Stimulated activated CD4-positive, alpha-beta T cell treated with anti-CD3 and anti-CD28 coated beads, Interleukin-4, amount 100 ng/mL, for 1 hour (primary cell): ENCODE measurements around the gene ANO6.
A peak's percentile ranks its signal among the peaks of the same experiment; 100 is the strongest.
"Not testable (repeated sequence)": the region's sequence is repeated elsewhere in the genome, so short reads cannot be mapped to it uniquely, and the experiment has no call there.

Experiments
- DNase-seq: peaks from one replicate; pipeline ENCODE4 v3.0.0-alpha.2; 2020

ANO6 gene, protein sequence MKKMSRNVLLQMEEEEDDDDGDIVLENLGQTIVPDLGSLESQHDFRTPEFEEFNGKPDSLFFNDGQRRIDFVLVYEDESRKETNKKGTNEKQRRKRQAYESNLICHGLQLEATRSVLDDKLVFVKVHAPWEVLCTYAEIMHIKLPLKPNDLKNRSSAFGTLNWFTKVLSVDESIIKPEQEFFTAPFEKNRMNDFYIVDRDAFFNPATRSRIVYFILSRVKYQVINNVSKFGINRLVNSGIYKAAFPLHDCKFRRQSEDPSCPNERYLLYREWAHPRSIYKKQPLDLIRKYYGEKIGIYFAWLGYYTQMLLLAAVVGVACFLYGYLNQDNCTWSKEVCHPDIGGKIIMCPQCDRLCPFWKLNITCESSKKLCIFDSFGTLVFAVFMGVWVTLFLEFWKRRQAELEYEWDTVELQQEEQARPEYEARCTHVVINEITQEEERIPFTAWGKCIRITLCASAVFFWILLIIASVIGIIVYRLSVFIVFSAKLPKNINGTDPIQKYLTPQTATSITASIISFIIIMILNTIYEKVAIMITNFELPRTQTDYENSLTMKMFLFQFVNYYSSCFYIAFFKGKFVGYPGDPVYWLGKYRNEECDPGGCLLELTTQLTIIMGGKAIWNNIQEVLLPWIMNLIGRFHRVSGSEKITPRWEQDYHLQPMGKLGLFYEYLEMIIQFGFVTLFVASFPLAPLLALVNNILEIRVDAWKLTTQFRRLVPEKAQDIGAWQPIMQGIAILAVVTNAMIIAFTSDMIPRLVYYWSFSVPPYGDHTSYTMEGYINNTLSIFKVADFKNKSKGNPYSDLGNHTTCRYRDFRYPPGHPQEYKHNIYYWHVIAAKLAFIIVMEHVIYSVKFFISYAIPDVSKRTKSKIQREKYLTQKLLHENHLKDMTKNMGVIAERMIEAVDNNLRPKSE

DNA sequence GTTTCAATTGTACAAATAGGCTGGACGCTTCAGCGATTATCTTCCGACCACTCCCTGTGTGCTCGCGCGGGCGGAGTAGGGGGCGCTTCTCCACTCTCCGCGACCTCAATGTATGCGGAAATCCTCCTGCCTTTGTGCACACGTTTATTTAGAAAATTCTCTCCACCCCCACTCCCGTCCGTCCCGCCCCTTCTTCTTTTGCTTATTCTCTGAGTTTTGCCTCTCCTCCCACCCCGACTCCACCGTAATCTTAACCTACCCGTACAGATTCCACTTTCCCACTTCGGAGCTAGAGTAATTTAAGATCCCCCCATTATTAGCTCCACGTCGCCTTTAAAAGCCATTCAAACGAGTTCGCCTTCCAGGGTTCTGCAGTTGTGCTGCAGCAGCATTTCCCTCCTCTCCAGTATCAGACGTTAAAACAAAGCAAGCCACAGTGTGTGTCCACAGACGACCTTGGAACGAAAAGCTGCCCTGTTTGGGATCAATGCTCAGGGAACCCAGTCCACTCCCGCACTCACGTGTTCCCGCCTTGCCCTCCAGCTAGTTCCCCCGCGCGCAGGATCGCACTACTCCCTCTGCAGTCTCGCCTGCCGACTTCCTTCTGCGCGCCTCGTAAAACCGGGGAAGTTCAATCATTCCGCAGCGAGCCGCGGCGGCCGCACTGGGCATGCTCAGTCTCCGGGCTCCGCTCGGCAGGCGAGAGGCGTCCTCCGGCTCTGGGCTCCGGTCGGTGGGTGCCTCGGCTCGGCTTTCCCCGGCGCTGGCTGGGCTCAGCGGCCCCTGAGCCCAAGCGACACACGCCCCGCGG, at the start of gene ANO6:
Gene ANO6 (plus strand): TSS at position 677 of the 811 bp plus-strand sequence. CDS start 227 bp downstream, outside the sequence.
- DNase-seq = peak; percentile 84

DNA sequence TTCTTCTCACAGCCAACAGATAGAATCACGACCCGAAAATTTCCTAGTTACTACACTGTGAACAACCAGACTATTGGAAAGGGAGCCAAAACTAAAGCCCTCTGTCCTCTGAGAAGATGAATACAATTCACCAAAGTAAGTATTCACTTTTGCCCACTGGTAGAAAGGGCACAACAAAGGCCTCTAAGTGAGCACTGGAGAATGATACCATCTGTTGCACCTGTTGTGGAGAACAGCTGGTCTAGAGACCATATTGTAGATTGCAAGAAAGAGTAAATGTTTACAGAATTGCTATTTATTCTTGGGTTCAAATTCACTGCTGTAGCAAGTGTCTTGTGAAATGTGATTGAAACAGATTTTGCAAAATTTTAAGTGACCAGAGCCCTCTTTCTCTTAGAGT, 46.9 kb upstream of the ANO6 start:
- no peak for DNase-seq

DNA sequence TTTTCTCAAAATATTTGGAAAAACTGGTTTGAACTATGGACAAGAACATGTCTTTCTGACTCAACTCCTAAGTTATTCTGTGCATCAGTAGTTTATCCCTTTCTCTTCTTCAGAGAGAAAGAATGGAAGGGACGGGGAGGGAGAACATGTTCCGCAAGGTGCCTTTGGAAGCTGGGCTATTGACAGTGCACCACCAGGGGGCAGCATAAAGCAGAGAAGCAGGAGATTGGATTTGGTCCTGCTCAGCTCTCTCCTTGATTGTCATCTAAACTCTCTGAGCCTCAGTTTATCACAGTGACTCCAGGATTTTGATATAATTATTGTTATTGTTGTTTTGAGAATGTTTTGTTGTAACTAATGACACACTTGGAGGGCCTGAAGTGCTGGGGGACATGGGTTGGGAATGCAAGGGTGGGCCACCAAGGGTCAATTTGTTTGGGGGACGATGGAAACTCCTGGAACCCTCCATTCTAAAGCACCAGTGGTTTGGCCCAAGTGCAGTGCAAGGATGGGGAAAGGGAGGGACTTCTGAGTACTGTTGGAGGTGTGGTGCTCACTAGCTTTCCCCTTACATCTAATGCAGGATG, 45.3 kb upstream of the ANO6 start:
- DNase-seq = peak; percentile 84

DNA sequence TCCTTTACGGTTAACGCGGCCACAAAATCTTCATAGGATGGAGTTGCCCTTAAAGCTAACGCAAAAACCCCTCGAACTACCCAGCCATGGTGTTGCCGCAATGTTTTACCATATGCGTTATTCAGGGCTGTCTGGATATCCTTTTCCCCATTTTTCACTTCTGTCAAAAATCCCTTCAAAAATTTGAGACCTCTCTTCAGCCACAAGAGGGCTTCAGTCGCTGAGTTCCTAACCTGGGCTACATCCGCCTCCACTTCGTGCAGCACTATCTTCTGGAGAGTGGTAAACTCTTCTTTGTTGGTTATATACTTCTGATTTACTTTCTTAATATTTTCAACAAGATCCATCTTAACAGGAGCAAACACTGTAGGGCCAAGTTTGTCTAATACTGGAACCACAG, 42.6 kb upstream of the ANO6 start:
- DNase-seq = not testable (repeated sequence)

DNA sequence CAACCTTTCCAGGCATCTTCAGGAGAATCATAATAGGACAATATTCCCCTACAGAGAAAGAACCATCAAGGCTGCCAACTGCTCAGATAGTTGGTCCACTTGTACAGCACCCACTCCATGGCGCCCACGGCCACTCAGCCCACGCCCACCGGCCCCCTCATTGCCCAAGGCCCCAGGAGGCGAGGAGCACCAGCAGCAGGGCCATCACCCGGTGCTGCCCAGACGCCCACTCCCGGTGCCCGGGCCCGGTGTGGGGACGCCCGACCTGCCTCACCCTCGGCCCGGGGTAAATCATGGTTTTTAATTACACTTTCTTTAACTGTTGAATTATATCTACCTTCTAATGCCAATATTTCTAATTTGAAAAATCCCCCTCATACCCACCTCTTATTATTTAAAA, 41.3 kb upstream of the ANO6 start:
- no peak for DNase-seq

DNA sequence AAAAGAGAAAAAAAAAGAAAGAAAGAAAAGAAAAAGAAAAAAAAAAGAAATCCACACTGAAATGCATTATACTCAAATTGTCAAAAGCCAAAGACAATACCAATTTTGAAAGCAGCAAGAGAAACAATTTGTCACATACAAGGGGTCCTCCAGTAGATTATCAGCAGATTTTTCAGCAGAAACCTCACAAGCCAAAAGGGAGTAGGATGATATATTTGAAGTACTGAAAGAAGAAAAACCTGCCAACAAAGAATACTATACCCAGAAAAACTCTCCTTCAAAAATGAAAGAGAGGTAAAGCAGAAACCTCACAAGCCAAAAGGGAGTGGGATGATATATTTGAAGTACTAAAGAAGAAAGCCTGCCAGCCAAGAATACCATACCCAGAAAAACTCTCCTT, 37.1 kb upstream of the ANO6 start:
- no peak for DNase-seq

DNA sequence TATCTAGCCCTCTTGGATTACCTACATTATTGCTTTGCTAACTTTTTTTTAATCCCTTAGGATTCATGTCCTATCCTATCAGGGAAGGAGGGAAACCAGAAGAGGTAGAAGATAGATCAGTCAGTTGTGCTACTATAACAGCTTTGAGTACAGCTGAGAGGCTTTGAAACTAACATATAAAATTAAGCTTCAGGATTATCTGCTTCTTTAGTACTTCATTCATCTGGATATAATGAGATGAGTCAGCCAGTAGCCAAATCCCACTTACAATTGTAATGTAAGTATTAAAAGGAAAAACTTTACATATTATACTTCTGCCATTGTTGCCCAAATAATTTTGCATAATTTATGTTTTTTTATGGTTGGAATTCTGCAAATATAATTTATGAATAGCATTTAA, 33.4 kb upstream of the ANO6 start:
- no peak for DNase-seq

DNA sequence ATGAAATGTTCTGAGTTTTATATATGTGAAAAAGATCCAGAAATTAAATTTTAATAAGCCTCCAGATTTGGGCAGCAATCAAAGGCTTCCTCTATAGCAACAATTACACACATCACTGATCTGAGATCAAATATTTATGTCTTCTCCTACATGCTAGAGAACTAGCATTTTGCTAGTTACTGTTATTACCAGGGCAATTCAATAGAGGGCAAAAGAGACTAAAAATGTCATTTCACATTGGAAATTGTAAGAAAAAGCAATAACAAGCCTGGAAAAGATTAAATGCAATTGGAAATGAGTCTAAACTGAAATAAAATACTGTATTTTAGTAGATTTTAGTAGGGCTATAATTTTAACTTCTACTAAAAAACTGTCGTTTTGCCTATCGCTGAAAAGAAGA, 32.6 kb upstream of the ANO6 start:
- DNase-seq = no peak

DNA sequence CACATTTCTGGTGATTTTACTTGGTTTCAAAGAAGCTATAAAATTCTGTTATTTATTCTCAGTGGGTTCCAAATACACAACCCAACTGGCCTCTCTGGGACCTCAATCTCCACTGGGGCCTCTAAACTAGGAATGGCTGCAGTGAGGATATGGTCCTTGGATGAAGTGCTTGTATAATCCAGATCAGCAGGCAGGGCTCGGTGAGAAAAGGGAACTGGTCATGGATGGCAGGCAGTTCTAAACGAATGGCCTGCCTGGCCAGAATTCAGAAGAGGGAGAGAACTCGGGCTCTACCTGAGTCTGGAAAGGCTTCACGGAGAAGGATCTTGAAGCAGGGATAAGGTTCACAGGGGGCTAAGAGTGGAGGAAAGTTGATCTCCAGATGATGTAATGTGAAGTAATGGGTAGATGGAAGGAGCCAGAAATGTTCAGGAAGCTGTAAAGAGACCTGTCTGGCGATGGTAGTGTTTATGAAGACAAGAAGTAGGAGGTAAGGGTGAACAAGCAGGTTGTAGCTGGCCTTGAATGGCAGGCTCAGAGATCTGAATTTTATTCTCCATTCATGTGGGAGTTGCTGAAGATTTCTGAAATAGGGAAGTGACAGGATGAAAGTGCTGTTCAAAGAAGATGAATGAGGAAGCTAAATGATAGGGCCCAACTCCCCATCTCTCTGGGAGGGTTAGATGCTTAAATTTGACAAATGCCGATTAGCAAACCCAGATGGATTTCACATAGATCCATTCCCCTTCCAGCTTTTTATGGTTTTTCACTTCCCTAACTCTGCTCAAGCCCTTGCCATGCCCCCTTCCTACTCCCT, 31.5 kb upstream of the ANO6 start:
- DNase-seq = no peak

DNA sequence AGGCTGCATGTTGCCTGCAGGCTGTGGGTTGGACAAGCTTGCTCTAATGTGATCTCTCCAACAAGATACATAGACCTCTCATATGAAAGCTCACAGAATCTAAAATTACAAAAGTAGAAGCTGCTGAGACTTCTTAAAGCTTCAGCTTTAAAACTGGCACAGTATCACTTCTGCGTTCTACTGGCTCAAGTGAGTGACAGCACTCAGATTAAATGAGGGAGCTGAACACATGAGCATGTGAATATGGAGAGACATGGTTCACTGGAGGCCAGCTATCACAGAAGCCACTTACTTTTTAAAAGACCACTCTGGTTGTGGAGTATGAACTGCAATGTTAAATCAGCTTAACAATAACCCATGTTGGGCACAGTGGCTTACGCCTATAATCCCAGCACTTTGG, 29.1 kb upstream of the ANO6 start:
- DNase-seq = no peak

DNA sequence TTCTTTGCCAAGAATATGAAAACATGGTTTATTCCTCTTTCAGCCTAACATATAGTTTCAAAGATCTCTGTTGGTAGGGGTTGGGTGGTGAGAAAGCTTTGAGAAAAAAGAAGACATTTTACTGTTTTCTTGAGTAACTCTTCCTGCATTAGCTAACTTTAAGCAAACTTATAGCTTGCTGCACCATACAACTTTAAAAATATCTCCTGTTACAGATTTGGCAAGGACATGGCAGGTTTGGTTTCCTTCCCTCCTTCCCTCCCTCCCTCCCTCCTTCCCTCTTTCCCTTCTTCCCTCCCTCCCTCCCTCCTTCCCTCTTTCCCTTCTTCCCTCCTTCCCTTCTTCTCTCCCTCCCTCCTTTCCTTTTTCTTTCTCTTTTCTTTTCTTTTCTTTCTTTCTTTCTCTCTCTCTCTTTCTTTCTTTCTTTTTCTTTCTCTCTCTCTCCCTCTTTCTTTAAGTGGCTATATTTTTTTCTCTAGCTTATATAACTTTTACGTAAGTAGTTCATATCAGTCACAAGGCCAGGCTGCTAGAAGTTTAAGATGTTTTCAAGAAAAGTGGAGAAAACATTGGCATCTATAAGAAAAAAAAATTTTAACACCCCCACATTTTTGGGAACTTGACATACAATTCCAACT, 26.0 kb upstream of the ANO6 start:
- no peak for DNase-seq

DNA sequence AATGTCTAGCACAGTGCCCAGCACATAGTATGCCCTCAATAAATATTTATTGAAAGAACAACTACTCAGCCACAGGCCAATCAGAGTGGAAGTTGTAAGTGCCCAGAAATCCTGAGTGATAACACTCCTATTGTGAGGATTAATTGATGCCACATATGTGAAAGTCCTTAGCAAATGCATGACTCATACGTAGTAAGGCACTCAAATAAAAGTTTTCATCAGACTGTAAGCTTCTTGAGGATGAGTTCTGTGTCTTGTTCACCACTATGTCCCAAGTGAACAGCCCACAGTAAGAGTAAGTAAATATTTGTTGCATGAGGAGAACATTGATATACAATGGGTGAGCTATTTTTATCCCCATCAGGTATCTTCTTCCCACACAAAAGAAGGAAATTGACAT, 24.7 kb upstream of the ANO6 start:
- no peak for DNase-seq

DNA sequence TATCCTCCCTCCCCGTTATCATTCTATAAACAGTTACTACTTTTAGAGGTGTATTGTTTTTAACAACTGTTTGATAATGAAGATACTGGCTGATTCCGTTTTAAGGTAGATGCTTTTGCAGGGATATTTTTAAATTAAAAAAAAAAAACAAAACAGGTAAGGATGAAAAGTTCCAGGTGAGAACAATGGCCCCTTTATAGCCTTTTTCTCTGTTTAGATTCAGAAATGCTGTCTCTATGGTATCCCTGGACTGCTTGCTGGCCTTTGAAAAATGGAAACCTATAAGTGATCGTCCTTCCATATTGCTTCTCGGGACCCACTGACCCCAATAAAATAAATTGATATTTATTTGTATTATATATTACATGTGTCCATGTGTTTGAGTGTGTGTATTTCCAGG, 23.2 kb upstream of the ANO6 start:
- DNase-seq = no peak

DNA sequence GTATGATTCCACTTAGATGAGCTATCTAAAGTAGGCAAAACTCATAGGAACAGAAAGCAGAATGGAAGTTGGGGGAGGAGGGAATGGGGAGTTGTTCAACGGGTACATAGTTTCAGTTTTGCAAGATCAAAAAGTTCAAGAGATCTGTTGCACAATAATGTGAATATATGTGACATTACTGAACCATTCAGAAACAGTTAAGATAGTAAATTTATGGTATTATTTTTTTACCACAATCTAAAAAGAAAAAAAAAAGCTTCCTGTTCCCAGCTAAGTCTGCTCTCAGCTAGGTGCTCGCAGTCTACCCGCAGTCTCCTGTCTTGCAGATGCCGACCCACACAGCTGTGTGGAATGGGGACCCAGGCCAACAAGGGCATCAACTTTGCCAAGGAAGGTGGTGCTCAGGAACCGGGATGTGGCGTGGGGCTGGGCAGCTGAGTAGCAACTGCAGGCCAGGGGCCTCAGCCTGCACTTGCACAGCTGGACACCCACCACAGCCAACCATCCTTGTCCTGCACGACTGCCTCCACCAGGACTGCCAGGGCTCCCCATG, 15.3 kb upstream of the ANO6 start:
- no peak for DNase-seq

DNA sequence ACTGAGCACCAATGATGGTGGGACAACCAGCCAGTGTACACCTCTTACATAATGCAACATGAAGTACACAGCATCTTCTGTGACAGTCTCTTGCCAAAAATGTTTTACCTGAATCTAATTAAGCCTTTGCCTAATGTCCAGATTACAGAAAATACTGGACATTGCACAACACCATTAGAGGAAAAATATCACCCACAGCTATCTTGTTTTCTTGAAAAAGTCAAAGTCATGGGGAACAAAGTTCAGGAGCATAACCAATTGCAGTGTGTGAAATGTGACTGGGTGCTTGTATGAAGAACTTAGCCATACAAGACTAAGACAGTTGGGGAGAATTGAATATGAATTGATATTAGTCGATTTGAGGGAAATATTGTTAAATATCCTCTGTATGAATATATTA, 12.1 kb upstream of the ANO6 start:
- no peak for DNase-seq

DNA sequence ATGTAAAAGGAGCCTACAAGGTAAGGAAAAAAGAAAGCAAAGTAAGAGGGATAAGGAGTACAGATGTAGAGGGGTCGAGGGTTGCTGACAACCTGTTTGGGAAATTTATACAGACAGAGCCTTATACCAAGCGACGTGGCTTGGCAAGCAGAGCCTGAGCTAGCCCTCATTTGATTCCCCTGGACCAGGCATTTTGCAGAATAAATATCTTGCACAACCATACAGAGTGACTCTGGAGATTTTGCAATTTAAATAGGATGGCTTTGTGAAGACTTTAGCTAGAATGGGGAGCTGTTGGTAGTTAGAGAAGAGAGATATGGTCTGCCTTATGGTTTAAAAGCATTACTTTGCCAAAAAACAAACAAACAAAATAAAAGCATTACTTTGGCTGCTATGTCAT, 11.1 kb upstream of the ANO6 start:
- DNase-seq = no peak

DNA sequence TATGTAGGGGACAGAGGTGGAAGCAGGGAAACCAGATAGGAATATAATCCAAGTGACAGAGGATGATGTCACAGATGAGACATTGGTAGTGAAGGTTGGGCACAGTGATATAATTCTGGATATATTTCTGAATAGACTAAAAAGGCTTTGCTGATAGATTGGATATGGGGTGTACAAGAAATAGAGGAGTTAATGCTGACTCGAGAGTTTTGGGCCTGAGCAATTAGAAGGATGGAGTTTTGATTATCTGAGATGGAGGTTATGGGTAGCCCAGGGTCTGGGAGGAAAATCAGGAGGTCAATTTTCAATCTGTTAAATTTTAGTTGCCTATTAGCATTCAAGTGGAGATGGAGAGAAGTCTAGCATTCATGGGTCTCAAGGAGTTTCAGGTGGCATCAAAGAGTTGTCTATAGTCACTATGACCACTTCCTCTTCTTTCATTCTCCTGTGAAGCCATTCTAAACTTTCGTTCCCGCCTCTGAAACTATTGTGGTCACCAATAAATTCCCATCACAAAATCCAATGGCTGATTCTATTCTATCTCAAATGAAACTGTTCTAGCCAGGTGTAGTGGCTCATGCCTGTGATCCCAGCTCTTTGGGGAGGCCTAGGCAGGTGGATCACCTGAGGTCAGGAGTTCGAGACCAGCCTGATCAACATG, 10.6 kb upstream of the ANO6 start:
- no peak for DNase-seq

DNA sequence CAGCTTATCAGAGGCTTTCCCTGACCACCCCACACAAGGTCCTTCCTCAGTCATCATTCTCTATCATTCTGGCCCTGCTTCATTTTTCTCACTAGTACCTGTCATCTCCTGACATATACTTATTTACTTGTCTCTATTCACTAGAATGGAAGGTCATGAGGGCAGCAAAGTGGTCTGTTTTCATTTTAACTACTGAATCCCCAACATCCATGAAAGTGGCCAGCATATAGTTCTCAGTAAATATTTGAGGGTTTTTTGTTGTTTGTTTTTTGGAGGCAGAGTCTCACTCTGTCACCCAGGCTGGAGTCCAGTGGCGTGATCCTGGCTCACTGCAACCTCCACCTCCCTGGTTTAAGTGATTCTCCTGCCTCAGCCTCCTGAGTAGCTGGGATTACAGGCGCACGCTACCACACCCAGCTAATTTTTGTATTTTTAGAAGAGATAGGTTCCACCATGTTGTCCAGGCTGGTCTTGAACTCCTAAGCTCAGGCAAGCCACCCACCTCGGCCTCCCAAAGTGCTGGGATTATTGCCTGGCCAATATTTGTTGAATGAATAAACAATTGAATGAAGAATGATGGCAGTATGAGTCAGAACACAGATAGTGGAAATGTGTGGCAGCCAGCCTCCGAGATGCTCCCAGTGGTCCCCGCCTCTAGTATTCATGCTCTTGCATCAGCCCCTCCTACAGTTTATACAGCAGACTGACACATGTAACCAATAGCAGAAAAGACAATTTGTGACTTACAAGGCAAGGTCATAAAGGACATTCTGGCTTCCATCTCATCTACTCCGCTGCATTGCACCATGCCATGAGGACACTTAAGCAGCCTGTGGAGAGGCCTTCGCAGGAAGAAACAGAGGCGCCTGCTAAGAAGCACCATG, 7.0 kb upstream of the ANO6 start:
- DNase-seq = no peak

DNA sequence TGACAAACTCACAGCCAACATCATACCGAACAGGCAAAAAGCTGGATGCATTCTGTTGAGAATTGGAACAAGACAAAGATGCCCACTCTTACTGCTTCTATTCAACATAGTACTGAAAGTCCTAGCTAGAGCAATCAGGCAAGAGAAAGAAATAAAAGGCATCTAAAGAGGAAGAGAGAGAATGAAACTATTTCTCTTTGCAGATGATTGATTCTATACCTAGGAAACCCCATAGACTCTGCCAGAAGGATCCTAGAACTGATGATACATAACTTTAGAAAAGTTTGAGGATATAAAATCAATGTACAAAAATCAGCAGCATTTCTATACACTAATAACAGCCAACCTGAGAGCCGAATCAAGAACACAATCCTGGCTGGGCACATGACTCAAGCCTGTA, 6.1 kb upstream of the ANO6 start:
- no peak for DNase-seq

DNA sequence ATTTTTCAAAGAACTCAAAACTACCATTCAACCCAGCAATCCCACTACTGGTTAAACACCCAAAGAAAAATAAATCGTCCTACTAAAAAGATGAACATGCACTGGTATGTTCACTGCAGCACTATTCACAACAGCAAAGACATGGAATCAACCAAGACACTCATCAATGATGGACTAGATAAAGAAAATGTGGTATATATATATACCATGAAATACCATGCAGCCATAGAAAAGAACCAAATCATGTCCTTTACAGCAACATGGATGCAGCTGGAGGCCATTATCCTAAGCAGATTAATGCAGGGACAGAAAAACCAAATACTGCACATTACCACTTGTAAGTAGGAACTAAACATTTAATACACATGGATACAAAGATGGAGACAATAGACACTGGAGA, 3.8 kb upstream of the ANO6 start:
- DNase-seq = no peak
